Endodermal cell (in vitro differentiated cells): ENCODE measurements around the gene ERCC8. TPM values are rescaled to one million over a fixed set of nuclear protein-coding genes. Genes with fewer than 3 reads are reported as not detected.
A peak's percentile ranks its signal among the peaks of the same experiment; 100 is the strongest.

ENCODE experiments used
- DNase-seq: peaks from one replicate; pipeline ENCODE4 v3.0.0-alpha.2; 2017
- H3K27ac ChIP-seq: 2 replicates; pipeline ENCODE4 v1.5.1; 2013; ENCODE audit warnings: mild to moderate bottlenecking, low read depth, low read length, moderate library complexity
- H3K27me3 ChIP-seq: 2 replicates; pipeline ENCODE4 v1.6.1; 2013; ENCODE audit warnings: mild to moderate bottlenecking, low read length, moderate library complexity; ENCODE audit not compliant: insufficient read depth, control insufficient read depth, poor library complexity, severe bottlenecking
- H3K36me3 ChIP-seq: 2 replicates; pipeline ENCODE4 v1.7.0; 2013; ENCODE audit warnings: mild to moderate bottlenecking, low read length, moderate library complexity; ENCODE audit not compliant: control insufficient read depth, insufficient read depth
- H3K4me1 ChIP-seq: one replicate; pipeline ENCODE4 v1.7.0; 2013; ENCODE audit warnings: low read length; ENCODE audit not compliant: control insufficient read depth, insufficient read depth
- H3K4me3 ChIP-seq: 2 replicates; pipeline ENCODE4 v1.5.1; 2013; ENCODE audit warnings: mild to moderate bottlenecking, low read length, moderate library complexity
- H3K9ac ChIP-seq: 2 replicates; pipeline ENCODE4 v1.6.1; 2013; ENCODE audit warnings: mild to moderate bottlenecking, low read length, moderate library complexity; ENCODE audit not compliant: poor library complexity, severe bottlenecking; ENCODE audit errors: extremely low read depth
- H3K9me3 ChIP-seq: 2 replicates; pipeline ENCODE4 v1.6.1; 2013; ENCODE audit warnings: mild to moderate bottlenecking, low read length, moderate library complexity; ENCODE audit not compliant: control insufficient read depth
- H3K27ac Mint-ChIP-seq: 2 replicates; pipeline ENCODE4 v1.8.0; 2020; ENCODE audit warnings: mixed read lengths
- H3K27me3 Mint-ChIP-seq: 2 replicates; pipeline ENCODE4 v1.8.0; 2021; ENCODE audit warnings: mild to moderate bottlenecking, mixed read lengths; ENCODE audit not compliant: insufficient read depth
- H3K36me3 Mint-ChIP-seq: 2 replicates; pipeline ENCODE4 v1.8.0; 2020; ENCODE audit warnings: low read depth, mixed read lengths
- H3K4me1 Mint-ChIP-seq: 2 replicates; pipeline ENCODE4 v1.8.0; 2020; ENCODE audit warnings: mixed read lengths
- H3K4me3 Mint-ChIP-seq: 2 replicates; pipeline ENCODE4 v1.8.0; 2020; ENCODE audit warnings: mild to moderate bottlenecking, moderate library complexity, mixed read lengths
- H3K9me3 Mint-ChIP-seq: 2 replicates; pipeline ENCODE4 v1.8.0; 2020; ENCODE audit warnings: mild to moderate bottlenecking, mixed read lengths
- CTCF ChIP-seq: fragments of 200-600 bp; sonication (generic); conservative IDR thresholded peaks from 2 replicates; pipeline ENCODE4 v1.5.0; 2021; ENCODE audit warnings: antibody characterized with exemption, mild to moderate bottlenecking
- WGBS, 2 experiments: methylation state at CpG; one replicate each; pipeline versions ENCODE4 v1.1.5 to v1.1.7; 2013; ENCODE audit warnings: missing lambda C conversion rate in 2 of 2, mixed read lengths in 1 of 2; ENCODE audit not compliant: insufficient coverage in 1 of 2, insufficient read length in 1 of 2; 5-methylcytosine and 5-hydroxymethylcytosine counted together
- total RNA-seq, 2 donors: library from RNA; stranded (reverse); fragmentation: NEBNext Ultra II Directional in 1 of 2; extraction: Animal tissue kit (Norgen Biotek cat#: 25700) in 1 of 2; gene quantifications; 2 replicates in 1 of 2; 3 replicates in 1 of 2; pipeline ENCODE4 v1.2.1, GENCODE V29; 2021

The ERCC8 gene
- total RNA-seq, 2 donors from 2014 or later, result 14.7 to 19.2 TPM

DNA sequence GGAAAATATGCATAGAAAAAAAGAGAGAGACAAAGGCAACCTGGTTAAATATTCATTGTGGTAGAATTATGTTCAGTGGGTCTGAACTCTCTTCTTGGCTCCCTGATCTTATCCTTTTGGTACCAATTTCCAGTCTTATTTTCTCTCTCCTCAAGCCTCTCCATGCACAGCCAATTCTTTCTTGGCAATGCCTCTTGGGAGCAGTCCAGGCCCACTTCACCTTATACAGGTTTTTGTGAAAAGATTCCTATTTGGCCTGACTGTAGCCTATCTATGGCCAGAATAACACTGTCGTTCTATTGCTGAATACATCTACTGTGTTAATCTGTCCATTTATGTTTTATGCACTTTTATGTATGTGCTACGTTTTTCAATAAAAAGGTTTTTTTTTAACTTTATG is 103.5 kb downstream of the ERCC8 start:
- Histone ChIP-seq H3K4me1 (peaks cover 6% of the 10 kb centered on the region), H3K27me3 (peaks cover 68% of the 10 kb centered on the region), H3K27ac (no peak overlapping the region), H3K9ac (no peak overlapping the region), H3K36me3 (no peaks in the 10 kb centered on the region), H3K9me3 (no peaks in the 10 kb centered on the region), H3K4me3 (no peak overlapping the region)
- Mint-ChIP-seq H3K9me3 (no peaks in the 10 kb centered on the region), H3K27me3 (peaks cover 50% of the 10 kb centered on the region), H3K4me1 (peaks cover 27% of the 10 kb centered on the region), H3K36me3 (no peaks in the 10 kb centered on the region), H3K27ac (no peak overlapping the region), H3K4me3 (no peak overlapping the region)
- WGBS, 2 experiments, result 90 to 100% methylated on average over 1 to 2 of the region's 2 CpGs
- TF ChIP-seq CTCF, result no peak
- DNase-seq, result no peak

- Histone ChIP-seq H3K4me1 (peaks cover 10% of the 10 kb centered on the region), H3K36me3 (no peaks in the 10 kb centered on the region), H3K9ac (no peak overlapping the region), H3K4me3 (peak overlapping the region; percentile 12), H3K27me3 (peaks cover 19% of the 10 kb centered on the region), H3K27ac (no peak overlapping the region), H3K9me3 (no peaks in the 10 kb centered on the region)
- peaks cover 21% of the 10 kb centered on the region for H3K4me1 Mint-ChIP-seq
- H3K27ac Mint-ChIP-seq, result no peak overlapping the region
- no peak for TF ChIP-seq CTCF
- H3K36me3 Mint-ChIP-seq, result no peaks in the 10 kb centered on the region
- H3K9me3 Mint-ChIP-seq, result no peaks in the 10 kb centered on the region
- WGBS, 2 experiments, result 33 to 56% methylated on average over 1 to 3 of the region's 3 CpGs
- no peak for DNase-seq
- H3K27me3 Mint-ChIP-seq, result peaks cover 9% of the 10 kb centered on the region
- H3K4me3 Mint-ChIP-seq, result no peak overlapping the region
These were observed 108.7 kb downstream of the ERCC8 start for GRCh38 chr5:60836131-60836530.

- 80 to 86% methylated on average over 4 of the region's 5 CpGs for WGBS, 2 experiments
- Histone ChIP-seq H3K27ac (no peak overlapping the region), H3K9ac (no peak overlapping the region), H3K27me3 (peaks cover 13% of the 10 kb centered on the region), H3K4me3 (no peak overlapping the region), H3K36me3 (no peaks in the 10 kb centered on the region), H3K4me1 (peaks cover 10% of the 10 kb centered on the region), H3K9me3 (no peaks in the 10 kb centered on the region)
- no peak overlapping the region for H3K4me3 Mint-ChIP-seq
- H3K36me3 Mint-ChIP-seq, result no peaks in the 10 kb centered on the region
- H3K27ac Mint-ChIP-seq, result peak overlapping the region; percentile 19
- DNase-seq, result no peak
- TF ChIP-seq CTCF, result no peak
- no peaks in the 10 kb centered on the region for H3K9me3 Mint-ChIP-seq
- peaks cover 21% of the 10 kb centered on the region for H3K4me1 Mint-ChIP-seq
- H3K27me3 Mint-ChIP-seq, result peaks cover 5% of the 10 kb centered on the region
These were observed 109.3 kb downstream of the ERCC8 start for GRCh38 chr5:60835554-60835953.
